ENCODE results near the gene NAALADL1. TPM values are rescaled to one million over a fixed set of nuclear protein-coding genes. Genes with fewer than 3 reads are reported as not detected.

The NAALADL1 gene
- total RNA-seq, 4 donors from 2014 or later: 17.0 to 39.1 (median 23.3) TPM

GRCh38 chr11:64996710-64997380 is 61.5 kb downstream of the NAALADL1 start, which contains the start of gene BATF2:
BATF2 (minus strand) TSS chr11:64996971; CDS start chr11:64996914, 57 bp downstream.
- DNase-seq (ENCODE audit: low spot score): no peak
- no peak for TF ChIP-seq CTCF (IDR thresholded peaks at IDR 0.05)
- peak; percentile 50 for ATAC-seq (ENCODE audit: low FRiP score)

GRCh38 chr11:64996327-64996709 is 62.0 kb downstream of the NAALADL1 start:
- ATAC-seq (ENCODE audit: low FRiP score) (peak; percentile 10), DNase-seq (ENCODE audit: low spot score) (no peak)
- no peak for TF ChIP-seq CTCF (IDR thresholded peaks at IDR 0.05)

Small RNA genes within 50 kb of the gene (small RNA-seq; reads per million reads assigned to genes)
- gene MIR6879 (not detected), gene SNX15 (not detected)

Other genes with a start within 250 kb of the NAALADL1 start
- gene MEN1, start 248.0 kb downstream of the NAALADL1 start, total RNA-seq: 10 to 100 TPM in 3 of 4 donors, 1 to 10 TPM in 1; 7.3 to 20.2 (median 12.2) TPM
- gene CDC42BPG, start 213.9 kb downstream of the NAALADL1 start, total RNA-seq: under 1 TPM; 0.19 to 0.48 (median 0.42) TPM
- 100 to 1,000 TPM in 2 of 4 donors, 10 to 100 TPM in 2; 66.4 to 226 (median 94.8) TPM for gene EHD1, start 179.9 kb downstream of the NAALADL1 start, total RNA-seq
- 10 to 100 TPM; 20.3 to 34.8 (median 22.2) TPM for gene ATG2A, start 141.3 kb downstream of the NAALADL1 start, total RNA-seq
- gene PPP2R5B, start 133.9 kb downstream of the NAALADL1 start, total RNA-seq: 10 to 100 TPM in 3 of 4 donors, 1 to 10 TPM in 1; 7.8 to 20.3 (median 12.4) TPM
- gene GPHA2, start 122.7 kb downstream of the NAALADL1 start, total RNA-seq: not detected
- gene MAJIN, start 86.4 kb downstream of the NAALADL1 start, total RNA-seq: not detected
- gene BATF2, start 61.6 kb downstream of the NAALADL1 start, total RNA-seq: 1 to 10 TPM in 2 of 4 donors, under 1 TPM in 2; 0.46 to 6.0 (median 1.2) TPM
- 100 to 1,000 TPM in 3 of 4 donors, 10 to 100 TPM in 1; 95.1 to 199 (median 160) TPM for gene ARL2, start 44.4 kb downstream of the NAALADL1 start, total RNA-seq
- gene SNX15, start 31.1 kb downstream of the NAALADL1 start, total RNA-seq: 10 to 100 TPM; 14.7 to 28.5 (median 20.0) TPM
- gene SAC3D1, start 17.3 kb downstream of the NAALADL1 start, total RNA-seq: 10 to 100 TPM in 2 of 4 donors, 1 to 10 TPM in 2; 4.8 to 11.8 (median 10.1) TPM
- 1 to 10 TPM in 2 of 4 donors, under 1 TPM in 1, not detected in 1; 0.56 to 2.8 (median 1.4) TPM for gene CDCA5, start 25.5 kb upstream of the NAALADL1 start, total RNA-seq
- 10 to 100 TPM; 21.3 to 44.5 (median 32.6) TPM for gene ZFPL1, start 25.7 kb upstream of the NAALADL1 start, total RNA-seq
- 100 to 1,000 TPM; 151 to 208 (median 192) TPM for gene VPS51, start 37.7 kb upstream of the NAALADL1 start, total RNA-seq
- 100 to 1,000 TPM in 1 of 4 donors, 10 to 100 TPM in 3; 44.8 to 345 (median 88.6) TPM for gene TM7SF2, start 53.3 kb upstream of the NAALADL1 start, total RNA-seq
- 10 to 100 TPM; 12.1 to 18.6 (median 15.3) TPM for gene ZNHIT2, start 59.1 kb upstream of the NAALADL1 start, total RNA-seq
- 100 to 1,000 TPM; 612 to 842 (median 711) TPM for gene FAU, start 63.6 kb upstream of the NAALADL1 start, total RNA-seq
- gene MRPL49, start 63.8 kb upstream of the NAALADL1 start, total RNA-seq: 10 to 100 TPM; 37.2 to 47.9 (median 43.2) TPM
- gene SYVN1, start 76.0 kb upstream of the NAALADL1 start, total RNA-seq: 10 to 100 TPM; 47.1 to 58.2 (median 50.5) TPM
- not detected for gene SPDYC, start 111.7 kb upstream of the NAALADL1 start, total RNA-seq
- gene CAPN1, start 123.4 kb upstream of the NAALADL1 start, total RNA-seq: 100 to 1,000 TPM in 2 of 4 donors, 10 to 100 TPM in 2; 72.8 to 109 (median 92.9) TPM
- 10 to 100 TPM in 1 of 4 donors, 1 to 10 TPM in 3; 3.5 to 13.7 (median 6.9) TPM for gene POLA2, start 203.4 kb upstream of the NAALADL1 start, total RNA-seq